Measurements from ENCODE around the gene EPO. TPM values are rescaled to one million over a fixed set of nuclear protein-coding genes. Genes with fewer than 3 reads are reported as not detected.
A peak's percentile ranks its signal among the peaks of the same experiment; 100 is the strongest.
"Not testable (repeated sequence)": the region's sequence is repeated elsewhere in the genome, so short reads cannot be mapped to it uniquely, and the experiment has no call there.

The EPO gene
- total RNA-seq, 1 donor from 2014 or later: not detected

DNA sequence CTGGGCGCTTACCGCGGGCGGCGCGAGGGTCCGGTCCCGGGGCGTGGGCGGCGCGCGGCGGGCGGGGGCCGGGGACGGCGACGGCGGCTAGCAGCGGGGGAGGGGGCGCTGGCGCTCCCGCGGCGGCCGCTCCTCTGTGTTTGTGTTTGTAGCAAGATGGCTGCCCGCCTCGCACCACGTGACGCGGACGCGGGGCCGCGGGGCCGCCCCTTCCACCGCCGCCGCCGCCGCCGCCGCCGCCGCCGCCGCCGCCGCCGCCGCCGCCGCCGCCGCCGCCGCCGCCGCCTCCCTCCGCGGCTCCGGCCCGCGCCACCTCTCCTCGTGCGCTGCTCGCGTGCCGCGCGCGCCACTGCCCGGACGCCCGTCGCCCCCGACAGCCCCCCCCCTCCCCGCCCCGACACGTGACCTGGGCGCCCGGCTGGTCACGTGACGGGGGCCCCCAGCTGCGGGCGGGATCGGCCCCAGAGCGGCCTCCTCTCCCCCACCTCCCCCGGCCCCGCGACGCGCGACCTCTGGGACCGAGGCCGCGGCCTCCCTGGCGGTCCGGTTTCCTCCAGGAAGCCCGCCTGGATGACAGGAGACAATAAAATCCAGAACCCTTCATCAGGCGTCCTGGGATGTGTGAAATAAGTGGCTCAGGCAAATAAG, 26.0 kb upstream of the EPO start, which contains the start of gene GIGYF1:
Gene GIGYF1 (minus strand): TSS at position 153 of the 648 bp plus-strand sequence. CDS start 6,012 bp downstream, outside the sequence.
- no peak for DNase-seq (ENCODE audit: low spot score)
- intact Hi-C loops (cut with DNase I): loop anchor here (5.0 kb wide), 1 partner anchor 227 kb away; no protein-coding TSS in a partner anchor
- peak; percentile 41 for ATAC-seq

DNA sequence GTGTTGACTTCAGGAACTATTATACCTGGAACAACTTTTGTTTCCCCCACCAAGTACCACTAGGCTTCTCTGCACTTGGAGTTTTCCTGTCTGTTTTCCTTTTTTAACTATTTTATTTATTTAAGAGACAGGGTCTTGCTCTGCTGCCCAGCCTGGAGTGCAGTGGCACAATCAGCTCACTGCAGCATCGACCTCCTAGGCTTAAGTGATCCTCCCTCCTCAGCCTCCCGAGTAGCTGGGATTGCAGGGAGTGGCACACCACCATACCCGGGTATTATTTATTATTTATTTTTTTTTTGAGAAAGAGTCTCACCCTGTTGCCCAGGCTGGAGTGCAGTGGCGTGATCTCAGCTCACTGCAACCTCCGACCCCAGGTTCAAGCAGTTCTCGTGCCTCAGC, 24.1 kb upstream of the EPO start:
- intact Hi-C loops (cut with DNase I): no loop called here
- DNase-seq (ENCODE audit: low spot score): no peak
- no peak for ATAC-seq

GRCh38 chr7:100699018-100699417, 21.2 kb upstream of the EPO start:
- intact Hi-C loops (cut with DNase I): no loop called here
- ATAC-seq (no peak), DNase-seq (ENCODE audit: low spot score) (no peak)

- ATAC-seq; DNase-seq (ENCODE audit: low spot score); intact Hi-C loops (cut with DNase I): not testable (repeated sequence)
Measured at GRCh38 chr7:100701089-100701488, 19.2 kb upstream of the EPO start.

DNA sequence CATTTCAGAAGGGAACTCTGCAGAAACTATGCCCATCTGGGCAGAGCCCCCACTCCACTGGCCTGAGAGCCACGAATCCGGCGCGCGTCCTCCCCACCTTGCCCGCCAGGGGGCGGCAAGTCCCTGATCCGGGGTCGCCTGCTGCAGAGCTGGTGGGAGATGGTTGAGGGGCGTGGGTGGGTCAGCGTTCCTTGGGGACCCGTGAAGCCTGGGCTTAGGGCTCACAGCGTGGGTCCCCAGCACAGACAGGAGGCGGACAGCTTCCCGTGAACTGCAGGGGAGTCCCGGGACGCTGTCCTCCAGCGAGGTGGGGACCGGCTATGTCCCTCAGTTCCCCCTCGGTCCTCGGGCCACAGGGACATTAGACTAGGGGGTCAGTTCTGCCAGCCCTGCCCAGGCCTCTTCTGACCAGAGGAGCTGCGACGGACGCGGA, 14.9 kb upstream of the EPO start:
- intact Hi-C loops (cut with DNase I): loop anchor here (2.0 kb wide), 1 partner anchor 145 kb away; no protein-coding TSS in a partner anchor
- peak; percentile 90 for DNase-seq (ENCODE audit: low spot score)

GRCh38 chr7:100705753-100706671, 14.3 kb upstream of the EPO start, which contains the start of gene POP7:
Gene POP7 (plus strand): TSS chr7:100706121. CDS start chr7:100706831, 710 bp downstream.
- DNase-seq (ENCODE audit: low spot score): peak; percentile 100
- intact Hi-C loops (cut with DNase I): loop anchor here (2.0 kb wide), 1 partner anchor 145 kb away; no protein-coding TSS in a partner anchor
- peak; percentile 98 for ATAC-seq

More for the DNA sequence above, 14.9 kb upstream of the EPO start:
- peak; percentile 83 for ATAC-seq

DNA sequence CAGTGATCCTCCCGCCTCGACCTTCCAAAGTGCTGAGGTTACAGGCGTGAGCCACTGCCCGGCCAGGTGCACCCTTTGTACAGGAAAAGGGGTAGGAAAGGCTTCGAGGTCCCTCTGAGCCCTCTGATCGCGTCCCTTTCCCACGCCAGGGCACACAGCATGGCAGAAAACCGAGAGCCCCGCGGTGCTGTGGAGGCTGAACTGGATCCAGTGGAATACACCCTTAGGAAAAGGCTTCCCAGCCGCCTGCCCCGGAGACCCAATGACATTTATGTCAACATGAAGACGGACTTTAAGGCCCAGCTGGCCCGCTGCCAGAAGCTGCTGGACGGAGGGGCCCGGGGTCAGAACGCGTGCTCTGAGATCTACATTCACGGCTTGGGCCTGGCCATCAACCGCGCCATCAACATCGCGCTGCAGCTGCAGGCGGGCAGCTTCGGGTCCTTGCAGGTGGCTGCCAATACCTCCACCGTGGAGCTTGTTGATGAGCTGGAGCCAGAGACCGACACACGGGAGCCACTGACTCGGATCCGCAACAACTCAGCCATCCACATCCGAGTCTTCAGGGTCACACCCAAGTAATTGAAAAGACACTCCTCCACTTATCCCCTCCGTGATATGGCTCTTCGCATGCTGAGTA, 13.5 kb upstream of the EPO start:
- intact Hi-C loops (cut with DNase I): no loop called here
- DNase-seq (ENCODE audit: low spot score) (no peak), ATAC-seq (no peak)

GRCh38 chr7:100708395-100708794, 11.9 kb upstream of the EPO start:
- DNase-seq (ENCODE audit: low spot score) (no peak), ATAC-seq (no peak)
- intact Hi-C loops (cut with DNase I): no loop called here

- DNase-seq (ENCODE audit: low spot score) (no peak), ATAC-seq (no peak)
- intact Hi-C loops (cut with DNase I): no loop called here
Measured at GRCh38 chr7:100710452-100710851, 9.8 kb upstream of the EPO start.

GRCh38 chr7:100711369-100711768, 8.9 kb upstream of the EPO start:
- ATAC-seq (no peak), DNase-seq (ENCODE audit: low spot score) (no peak)
- intact Hi-C loops (cut with DNase I): no loop called here

- ATAC-seq (no peak), DNase-seq (ENCODE audit: low spot score) (no peak)
- intact Hi-C loops (cut with DNase I): no loop called here
Measured at GRCh38 chr7:100714725-100715124, 5.5 kb upstream of the EPO start.

DNA sequence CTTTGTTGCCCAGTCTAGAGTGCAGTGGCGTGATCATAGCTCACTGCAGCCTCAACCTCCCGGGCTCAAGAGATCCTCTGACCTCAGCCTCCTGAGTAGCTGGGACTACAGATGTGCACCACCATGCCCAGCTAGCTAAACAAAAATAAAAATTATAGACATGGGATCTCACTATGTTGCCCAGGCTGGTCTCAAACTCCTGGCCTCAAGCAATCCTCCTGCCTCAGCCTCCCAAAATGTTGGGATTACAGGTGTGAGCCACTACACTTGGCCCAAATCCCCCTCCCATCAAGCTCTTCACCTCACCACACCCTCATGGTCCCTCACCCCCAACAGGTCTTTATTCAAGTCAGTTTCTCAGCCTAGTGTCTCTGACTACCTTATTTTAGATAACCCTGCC, 3.2 kb upstream of the EPO start:
- intact Hi-C loops (cut with DNase I); ATAC-seq; DNase-seq (ENCODE audit: low spot score): not testable (repeated sequence)

- DNase-seq (ENCODE audit: low spot score) (no peak), ATAC-seq (no peak)
- intact Hi-C loops (cut with DNase I): no loop called here
Measured at GRCh38 chr7:100719523-100720278, 567 bp upstream of the EPO start.

DNA sequence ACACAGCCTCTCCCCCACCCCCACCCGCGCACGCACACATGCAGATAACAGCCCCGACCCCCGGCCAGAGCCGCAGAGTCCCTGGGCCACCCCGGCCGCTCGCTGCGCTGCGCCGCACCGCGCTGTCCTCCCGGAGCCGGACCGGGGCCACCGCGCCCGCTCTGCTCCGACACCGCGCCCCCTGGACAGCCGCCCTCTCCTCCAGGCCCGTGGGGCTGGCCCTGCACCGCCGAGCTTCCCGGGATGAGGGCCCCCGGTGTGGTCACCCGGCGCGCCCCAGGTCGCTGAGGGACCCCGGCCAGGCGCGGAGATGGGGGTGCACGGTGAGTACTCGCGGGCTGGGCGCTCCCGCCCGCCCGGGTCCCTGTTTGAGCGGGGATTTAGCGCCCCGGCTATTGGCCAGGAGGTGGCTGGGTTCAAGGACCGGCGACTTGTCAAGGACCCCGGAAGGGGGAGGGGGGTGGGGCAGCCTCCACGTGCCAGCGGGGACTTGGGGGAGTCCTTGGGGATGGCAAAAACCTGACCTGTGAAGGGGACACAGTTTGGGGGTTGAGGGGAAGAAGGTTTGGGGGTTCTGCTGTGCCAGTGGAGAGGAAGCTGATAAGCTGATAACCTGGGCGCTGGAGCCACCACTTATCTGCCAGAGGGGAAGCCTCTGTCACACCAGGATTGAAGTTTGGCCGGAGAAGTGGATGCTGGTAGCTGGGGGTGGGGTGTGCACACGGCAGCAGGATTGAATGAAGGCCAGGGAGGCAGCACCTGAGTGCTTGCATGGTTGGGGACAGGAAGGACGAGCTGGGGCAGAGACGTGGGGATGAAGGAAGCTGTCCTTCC, 620 bp downstream of the EPO start:
- DNase-seq (ENCODE audit: low spot score) (no peak), ATAC-seq (no peak)
- intact Hi-C loops (cut with DNase I): no loop called here

DNA sequence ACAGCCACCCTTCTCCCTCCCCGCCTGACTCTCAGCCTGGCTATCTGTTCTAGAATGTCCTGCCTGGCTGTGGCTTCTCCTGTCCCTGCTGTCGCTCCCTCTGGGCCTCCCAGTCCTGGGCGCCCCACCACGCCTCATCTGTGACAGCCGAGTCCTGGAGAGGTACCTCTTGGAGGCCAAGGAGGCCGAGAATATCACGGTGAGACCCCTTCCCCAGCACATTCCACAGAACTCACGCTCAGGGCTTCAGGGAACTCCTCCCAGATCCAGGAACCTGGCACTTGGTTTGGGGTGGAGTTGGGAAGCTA, 1.2 kb downstream of the EPO start:
- intact Hi-C loops (cut with DNase I): no loop called here
- no peak for ATAC-seq
- no peak for DNase-seq (ENCODE audit: low spot score)

DNA sequence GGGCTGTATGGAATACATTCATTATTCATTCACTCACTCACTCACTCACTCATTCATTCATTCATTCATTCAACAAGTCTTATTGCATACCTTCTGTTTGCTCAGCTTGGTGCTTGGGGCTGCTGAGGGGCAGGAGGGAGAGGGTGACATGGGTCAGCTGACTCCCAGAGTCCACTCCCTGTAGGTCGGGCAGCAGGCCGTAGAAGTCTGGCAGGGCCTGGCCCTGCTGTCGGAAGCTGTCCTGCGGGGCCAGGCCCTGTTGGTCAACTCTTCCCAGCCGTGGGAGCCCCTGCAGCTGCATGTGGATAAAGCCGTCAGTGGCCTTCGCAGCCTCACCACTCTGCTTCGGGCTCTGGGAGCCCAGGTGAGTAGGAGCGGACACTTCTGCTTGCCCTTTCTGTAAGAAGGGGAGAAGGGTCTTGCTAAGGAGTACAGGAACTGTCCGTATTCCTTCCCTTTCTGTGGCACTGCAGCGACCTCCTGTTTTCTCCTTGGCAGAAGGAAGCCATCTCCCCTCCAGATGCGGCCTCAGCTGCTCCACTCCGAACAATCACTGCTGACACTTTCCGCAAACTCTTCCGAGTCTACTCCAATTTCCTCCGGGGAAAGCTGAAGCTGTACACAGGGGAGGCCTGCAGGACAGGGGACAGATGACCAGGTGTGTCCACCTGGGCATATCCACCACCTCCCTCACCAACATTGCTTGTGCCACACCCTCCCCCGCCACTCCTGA, 2.4 kb downstream of the EPO start:
- no peak for DNase-seq (ENCODE audit: low spot score)
- ATAC-seq: no peak
- intact Hi-C loops (cut with DNase I): no loop called here

DNA sequence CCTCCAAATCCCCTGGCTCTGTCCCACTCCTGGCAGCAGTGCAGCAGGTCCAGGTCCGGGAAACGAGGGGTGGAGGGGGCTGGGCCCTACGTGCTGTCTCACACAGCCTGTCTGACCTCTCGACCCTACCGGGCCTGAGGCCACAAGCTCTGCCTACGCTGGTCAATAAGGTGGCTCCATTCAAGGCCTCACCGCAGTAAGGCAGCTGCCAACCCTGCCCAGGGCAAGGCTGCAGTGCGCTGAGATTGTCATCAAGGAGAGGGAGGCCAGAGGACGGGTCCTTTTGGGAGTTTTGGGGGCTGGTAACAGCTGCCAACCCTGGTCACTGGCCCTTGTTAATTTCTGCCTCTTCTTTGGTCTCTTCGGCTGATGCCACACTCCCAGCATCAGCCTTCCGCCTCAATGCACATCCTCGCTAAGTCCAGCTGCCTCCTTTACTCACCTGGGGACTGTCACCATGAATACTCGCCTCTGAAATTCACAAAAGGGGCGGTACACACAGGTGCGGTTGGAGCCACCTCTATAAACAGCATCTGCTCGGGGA, 3.5 kb downstream of the EPO start:
- ATAC-seq (no peak), DNase-seq (ENCODE audit: low spot score) (no peak)
- intact Hi-C loops (cut with DNase I): no loop called here
